COLO829 (cell line): ENCODE results near the gene NKX2-4.
"Not testable (repeated sequence)": the region's sequence is repeated elsewhere in the genome, so short reads cannot be mapped to it uniquely, and the experiment has no call there.

Experiments used
- DNase-seq: peaks from one replicate; pipeline ENCODE4 v3.0.0; 2012; ENCODE audit warnings: low spot score

Gene NKX2-4

GRCh38 chr20:21393816-21394519 is 3.4 kb downstream of the NKX2-4 start:
- DNase-seq = no peak

GRCh38 chr20:21393166-21393565 is 4.2 kb downstream of the NKX2-4 start:
- no peak for DNase-seq

- DNase-seq = no peak
Measured at GRCh38 chr20:21391972-21392352, 5.4 kb downstream of the NKX2-4 start.

GRCh38 chr20:21391185-21391971 is 5.9 kb downstream of the NKX2-4 start:
- DNase-seq = no peak

GRCh38 chr20:21390768-21391167 is 6.6 kb downstream of the NKX2-4 start:
- no peak for DNase-seq

- no peak for DNase-seq
Measured at GRCh38 chr20:21389368-21389767, 8.0 kb downstream of the NKX2-4 start.

- DNase-seq = no peak
Measured at GRCh38 chr20:21388566-21388965, 8.8 kb downstream of the NKX2-4 start.

GRCh38 chr20:21387528-21387927 is 9.8 kb downstream of the NKX2-4 start:
- DNase-seq = no peak

- no peak for DNase-seq
Measured at GRCh38 chr20:21386111-21386510, 11.2 kb downstream of the NKX2-4 start.

GRCh38 chr20:21384308-21384892 is 12.9 kb downstream of the NKX2-4 start:
- DNase-seq = no peak

- no peak for DNase-seq
Measured at GRCh38 chr20:21381619-21382018, 15.7 kb downstream of the NKX2-4 start.

GRCh38 chr20:21380711-21381110 is 16.6 kb downstream of the NKX2-4 start:
- no peak for DNase-seq

GRCh38 chr20:21378259-21378658 is 19.1 kb downstream of the NKX2-4 start:
- DNase-seq = no peak

GRCh38 chr20:21377701-21378100 is 19.6 kb downstream of the NKX2-4 start:
- no peak for DNase-seq

- no peak for DNase-seq
Measured at GRCh38 chr20:21376626-21377025, 20.7 kb downstream of the NKX2-4 start.

GRCh38 chr20:21373436-21373835 is 23.9 kb downstream of the NKX2-4 start:
- no peak for DNase-seq

- no peak for DNase-seq
Measured at GRCh38 chr20:21372016-21372415, 25.3 kb downstream of the NKX2-4 start.

GRCh38 chr20:21371193-21371592 is 26.1 kb downstream of the NKX2-4 start:
- DNase-seq = no peak

- no peak for DNase-seq
Measured at GRCh38 chr20:21368791-21369190, 28.5 kb downstream of the NKX2-4 start.

- DNase-seq = not testable (repeated sequence)
Measured at GRCh38 chr20:21366273-21366672, 31.1 kb downstream of the NKX2-4 start.

GRCh38 chr20:21365771-21366170 is 31.6 kb downstream of the NKX2-4 start:
- no peak for DNase-seq

- DNase-seq = no peak
Measured at GRCh38 chr20:21364413-21364812, 32.9 kb downstream of the NKX2-4 start.

- DNase-seq = no peak
Measured at GRCh38 chr20:21361266-21361665, 36.1 kb downstream of the NKX2-4 start.
